ENCODE results near the gene GRK5.
"Not testable (repeated sequence)": the region's sequence is repeated elsewhere in the genome, so short reads cannot be mapped to it uniquely, and the experiment has no call there.

Gene GRK5

DNA sequence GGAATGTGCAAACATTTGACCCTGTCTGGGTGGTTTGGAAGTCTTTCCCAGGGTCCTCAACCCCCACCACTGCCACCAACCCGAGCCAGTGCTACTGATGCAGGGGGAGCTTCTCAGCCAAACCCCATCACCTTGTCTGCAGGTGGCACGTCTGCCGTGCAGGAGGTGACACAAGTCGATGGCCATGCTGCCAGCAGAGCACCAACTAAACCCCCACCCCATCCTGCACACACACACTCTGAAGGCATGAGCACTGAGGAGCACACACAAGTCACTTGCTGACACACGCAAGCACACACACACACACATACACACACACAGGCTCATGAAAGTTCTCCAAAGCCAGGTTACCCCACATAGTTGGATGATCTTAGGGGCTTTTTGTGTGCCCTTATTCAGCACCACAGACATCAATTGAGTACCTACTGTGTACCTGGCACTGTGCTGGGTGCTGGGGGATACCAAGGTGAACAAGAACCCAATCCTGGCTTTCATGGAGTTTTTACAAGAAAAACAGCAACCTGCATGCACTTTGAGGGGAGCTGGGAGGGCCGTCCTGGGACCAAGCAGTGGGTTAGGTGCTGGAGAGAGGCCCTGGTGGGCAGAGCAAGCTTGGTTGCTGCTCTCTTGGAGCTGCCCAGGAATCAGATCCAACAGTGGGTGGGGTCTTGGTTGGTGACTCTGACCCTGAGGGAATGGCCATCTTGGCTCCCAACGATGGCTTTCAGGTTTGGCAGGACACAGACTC lies 216.3 kb downstream of the GRK5 start:
- H3K4me3 ChIP-seq (ENCODE audit: low read length) = no peak overlapping the region
- H3K36me3 ChIP-seq (ENCODE audit: control insufficient read depth, insufficient read depth, low read length, severe bottlenecking) = peaks cover 27% of the 10 kb centered on the region
- no peaks in the 10 kb centered on the region for H3K9me3 ChIP-seq (ENCODE audit: control insufficient read depth, low read length)
- no peaks in the 10 kb centered on the region for H3K27me3 ChIP-seq (replicated peaks; ENCODE audit: control insufficient read depth, insufficient read depth, low read length)
- peaks cover 7% of the 10 kb centered on the region for H3K4me1 ChIP-seq (ENCODE audit: control insufficient read depth, insufficient read depth, low read length)
- H3K9ac ChIP-seq (ENCODE audit: low read length) = no peak overlapping the region
- no peak for DNase-seq (ENCODE audit: low read depth)

DNA sequence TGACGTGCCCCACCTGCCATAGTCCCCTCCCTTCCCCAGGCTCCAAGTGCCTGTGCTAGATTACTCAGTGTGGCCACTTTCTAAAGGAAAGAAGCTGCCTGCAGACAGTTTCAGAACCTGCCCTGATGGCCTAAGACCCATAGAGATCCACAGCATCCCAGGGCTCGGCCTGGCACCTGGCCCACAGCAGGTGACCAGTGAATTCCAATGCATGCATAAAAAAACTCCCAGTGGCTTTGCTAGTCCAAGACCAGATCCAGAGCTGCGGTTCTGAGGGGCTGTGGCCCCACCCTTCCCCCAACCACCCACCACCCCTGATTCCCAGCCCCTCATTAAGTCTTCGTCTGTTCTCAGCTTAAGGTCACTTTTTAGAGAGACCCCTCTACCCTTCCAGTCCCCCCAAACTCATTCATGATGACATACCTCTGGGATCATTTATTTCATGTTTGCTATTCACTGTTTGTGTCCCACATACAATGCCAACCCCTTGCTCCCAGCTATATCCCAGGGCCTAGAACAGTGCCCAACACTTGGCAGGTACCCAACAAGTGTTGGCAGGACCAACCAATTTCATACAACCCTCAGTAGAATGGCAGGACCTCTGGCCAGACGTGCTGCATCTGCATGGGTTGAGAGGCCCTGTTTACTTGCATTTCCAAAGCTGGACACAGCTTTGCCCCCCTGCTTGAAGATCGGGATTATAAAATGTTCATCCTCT lies 217.0 kb downstream of the GRK5 start:
- Histone ChIP-seq H3K9me3 (ENCODE audit: control insufficient read depth, low read length) (no peaks in the 10 kb centered on the region), H3K4me3 (ENCODE audit: low read length) (no peak overlapping the region), H3K27me3 (replicated peaks; ENCODE audit: control insufficient read depth, insufficient read depth, low read length) (no peaks in the 10 kb centered on the region), H3K9ac (ENCODE audit: low read length) (no peak overlapping the region), H3K36me3 (ENCODE audit: control insufficient read depth, insufficient read depth, low read length, severe bottlenecking) (peaks cover 27% of the 10 kb centered on the region), H3K4me1 (ENCODE audit: control insufficient read depth, insufficient read depth, low read length) (peaks cover 7% of the 10 kb centered on the region)
- no peak for DNase-seq (ENCODE audit: low read depth)

DNA sequence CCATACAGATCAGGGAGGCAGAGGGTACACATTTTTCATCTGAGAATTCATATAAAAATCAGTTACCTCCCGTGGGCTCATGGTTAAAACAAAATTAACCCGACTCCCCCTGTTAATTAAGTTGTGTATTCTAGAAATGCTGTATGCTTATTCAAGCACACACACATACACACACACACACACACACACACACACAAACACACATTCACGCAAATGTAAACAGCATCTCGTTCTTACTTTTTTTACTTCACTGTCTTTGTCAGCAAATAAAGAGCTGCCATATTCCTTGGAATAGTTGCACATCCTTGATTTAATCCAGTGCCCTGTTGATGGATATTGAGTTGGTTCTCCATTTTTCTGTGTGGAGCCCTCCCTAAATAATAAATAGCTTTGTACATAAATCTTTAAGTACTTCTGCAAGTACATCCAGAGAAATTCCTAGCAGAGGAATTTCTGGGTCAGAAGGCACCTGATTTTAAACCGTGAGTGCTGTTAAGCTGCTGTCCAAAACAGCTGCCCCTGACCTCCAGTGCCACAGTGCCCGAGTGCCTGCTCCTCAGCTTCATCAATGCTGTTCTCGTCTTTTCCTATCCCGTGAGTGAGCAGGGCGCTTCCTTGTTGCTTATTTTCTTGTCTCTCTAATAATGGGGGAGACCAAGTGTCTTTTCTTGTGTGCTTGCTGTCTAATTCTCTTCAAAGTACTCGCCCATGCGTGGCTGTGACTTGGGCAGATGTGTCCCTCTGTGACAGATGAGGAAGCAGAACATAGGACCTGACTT lies 217.9 kb downstream of the GRK5 start:
- DNase-seq (ENCODE audit: low read depth) = no peak
- no peaks in the 10 kb centered on the region for H3K27me3 ChIP-seq (replicated peaks; ENCODE audit: control insufficient read depth, insufficient read depth, low read length)
- H3K4me1 ChIP-seq (ENCODE audit: control insufficient read depth, insufficient read depth, low read length) = peaks cover 7% of the 10 kb centered on the region
- H3K36me3 ChIP-seq (ENCODE audit: control insufficient read depth, insufficient read depth, low read length, severe bottlenecking) = peaks cover 27% of the 10 kb centered on the region
- no peak overlapping the region for H3K4me3 ChIP-seq (ENCODE audit: low read length)
- no peaks in the 10 kb centered on the region for H3K9me3 ChIP-seq (ENCODE audit: control insufficient read depth, low read length)
- H3K9ac ChIP-seq (ENCODE audit: low read length) = no peak overlapping the region

DNA sequence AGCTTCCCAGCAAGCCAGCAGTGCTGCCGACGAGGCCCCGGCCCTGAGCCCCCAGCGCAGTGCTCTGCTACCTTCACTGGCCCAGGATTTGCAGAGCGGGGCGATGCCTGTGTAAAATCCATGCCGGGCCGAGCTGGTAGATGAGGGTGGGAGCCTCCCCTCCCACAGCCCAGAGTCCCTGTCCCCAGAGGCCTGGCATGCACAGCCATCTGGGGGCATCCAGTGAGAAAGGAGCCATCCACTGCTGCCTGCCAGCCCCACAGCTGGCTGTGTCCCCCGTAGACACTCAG lies 218.5 kb downstream of the GRK5 start:
- H3K4me1 ChIP-seq (ENCODE audit: control insufficient read depth, insufficient read depth, low read length) = peaks cover 7% of the 10 kb centered on the region
- no peak overlapping the region for H3K9ac ChIP-seq (ENCODE audit: low read length)
- peaks cover 27% of the 10 kb centered on the region for H3K36me3 ChIP-seq (ENCODE audit: control insufficient read depth, insufficient read depth, low read length, severe bottlenecking)
- no peak overlapping the region for H3K4me3 ChIP-seq (ENCODE audit: low read length)
- no peaks in the 10 kb centered on the region for H3K27me3 ChIP-seq (replicated peaks; ENCODE audit: control insufficient read depth, insufficient read depth, low read length)
- DNase-seq (ENCODE audit: low read depth) = no peak
- H3K9me3 ChIP-seq (ENCODE audit: control insufficient read depth, low read length) = no peaks in the 10 kb centered on the region

DNA sequence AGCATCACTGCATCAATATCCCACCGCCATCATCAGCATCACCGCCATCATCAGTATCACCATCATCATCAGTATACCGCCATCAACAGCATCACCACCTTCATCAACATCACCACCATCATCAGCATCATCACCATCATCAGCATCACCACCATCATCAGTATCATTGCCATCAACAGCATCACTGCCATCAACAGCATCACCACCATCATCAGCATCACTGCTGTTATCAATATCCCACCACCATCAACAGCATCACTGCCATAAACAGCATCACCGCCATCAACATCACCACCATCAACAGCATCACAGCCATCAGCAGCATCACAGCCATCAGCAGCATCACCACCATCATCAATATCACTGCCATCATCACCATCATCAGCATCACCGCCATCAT lies 219.3 kb downstream of the GRK5 start:
- Histone ChIP-seq H3K36me3 (ENCODE audit: control insufficient read depth, insufficient read depth, low read length, severe bottlenecking) (peaks cover 31% of the 10 kb centered on the region), H3K9ac (ENCODE audit: low read length) (no peak overlapping the region), H3K27me3 (replicated peaks; ENCODE audit: control insufficient read depth, insufficient read depth, low read length) (no peaks in the 10 kb centered on the region), H3K9me3 (ENCODE audit: control insufficient read depth, low read length) (no peaks in the 10 kb centered on the region), H3K4me1 (ENCODE audit: control insufficient read depth, insufficient read depth, low read length) (peaks cover 1% of the 10 kb centered on the region), H3K4me3 (ENCODE audit: low read length) (no peak overlapping the region)
- no peak for DNase-seq (ENCODE audit: low read depth)

DNA sequence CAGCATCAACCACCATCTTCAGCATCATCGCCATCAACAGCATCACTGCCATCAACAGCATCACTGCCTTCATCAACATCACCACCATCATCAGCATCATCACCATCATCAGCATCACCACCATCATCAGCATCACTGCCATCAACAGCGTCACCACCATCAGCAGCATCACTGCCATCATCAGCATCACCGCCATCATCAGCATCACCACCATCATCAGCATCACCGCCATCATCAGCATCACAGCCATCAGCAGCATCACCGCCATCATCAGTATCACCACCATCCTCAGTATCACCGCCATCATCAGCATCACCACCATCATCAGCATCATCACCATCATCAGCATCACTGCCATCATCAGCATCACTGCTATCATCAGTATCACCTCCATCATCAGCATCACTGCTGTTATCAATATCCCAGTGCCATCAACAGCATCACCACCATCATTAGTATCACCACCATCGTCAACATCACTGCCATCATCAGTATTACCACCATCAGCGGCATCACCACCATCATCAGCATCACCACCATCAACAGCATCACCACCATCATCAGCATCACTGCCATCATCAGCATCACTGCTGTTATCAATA lies 220.0 kb downstream of the GRK5 start:
- peaks cover 33% of the 10 kb centered on the region for H3K36me3 ChIP-seq (ENCODE audit: control insufficient read depth, insufficient read depth, low read length, severe bottlenecking)
- no peak for DNase-seq (ENCODE audit: low read depth)
- no peaks in the 10 kb centered on the region for H3K9me3 ChIP-seq (ENCODE audit: control insufficient read depth, low read length)
- H3K27me3 ChIP-seq (replicated peaks; ENCODE audit: control insufficient read depth, insufficient read depth, low read length) = no peaks in the 10 kb centered on the region
- H3K4me1 ChIP-seq (ENCODE audit: control insufficient read depth, insufficient read depth, low read length) = no peaks in the 10 kb centered on the region
- no peak overlapping the region for H3K4me3 ChIP-seq (ENCODE audit: low read length)
- no peak overlapping the region for H3K9ac ChIP-seq (ENCODE audit: low read length)

DNA sequence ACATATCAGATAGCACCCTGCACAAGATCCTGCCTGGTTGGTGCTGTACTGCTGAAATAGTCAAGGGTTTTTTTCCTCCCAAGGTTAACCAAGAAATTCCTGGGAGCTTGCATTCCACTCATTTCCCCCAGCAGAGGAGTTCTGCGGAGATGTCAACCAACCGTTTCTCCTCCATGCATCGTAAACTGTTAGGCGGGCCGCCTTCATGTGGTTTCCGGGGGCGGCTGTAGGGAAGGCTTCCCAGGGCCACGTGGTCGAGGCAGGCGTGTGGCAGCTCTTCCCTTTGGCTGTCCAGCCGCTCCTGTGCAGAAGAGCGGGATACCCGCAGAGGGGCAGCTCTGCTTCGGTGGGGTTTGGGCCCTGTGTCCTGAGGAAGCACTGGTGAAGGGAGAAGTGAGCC lies 221.4 kb downstream of the GRK5 start:
- no peaks in the 10 kb centered on the region for H3K4me1 ChIP-seq (ENCODE audit: control insufficient read depth, insufficient read depth, low read length)
- H3K9me3 ChIP-seq (ENCODE audit: control insufficient read depth, low read length) = no peaks in the 10 kb centered on the region
- H3K9ac ChIP-seq (ENCODE audit: low read length) = no peak overlapping the region
- H3K27me3 ChIP-seq (replicated peaks; ENCODE audit: control insufficient read depth, insufficient read depth, low read length) = no peaks in the 10 kb centered on the region
- no peak for DNase-seq (ENCODE audit: low read depth)
- peaks cover 29% of the 10 kb centered on the region for H3K36me3 ChIP-seq (ENCODE audit: control insufficient read depth, insufficient read depth, low read length, severe bottlenecking)
- H3K4me3 ChIP-seq (ENCODE audit: low read length) = no peak overlapping the region

DNA sequence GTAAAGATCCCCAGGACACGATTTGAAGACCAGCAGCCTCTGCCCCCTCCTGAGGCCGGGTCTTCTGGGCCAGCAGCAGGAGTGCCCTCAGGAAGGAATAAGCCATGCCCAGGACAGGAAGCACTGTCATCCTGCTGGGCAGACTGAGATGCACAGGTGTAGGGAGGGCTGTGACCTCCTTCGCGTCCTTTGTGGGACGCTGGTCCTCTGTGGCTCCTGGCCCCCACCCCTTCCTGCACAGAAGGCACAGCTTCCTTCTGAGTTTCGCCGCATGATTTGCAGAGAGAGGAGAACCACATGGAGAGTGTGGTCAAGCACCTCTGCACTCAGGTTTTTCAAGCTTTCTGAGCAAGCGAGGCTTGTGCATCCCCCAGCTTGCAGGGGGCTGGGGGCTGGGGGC lies 222.4 kb downstream of the GRK5 start:
- no peak overlapping the region for H3K4me3 ChIP-seq (ENCODE audit: low read length)
- DNase-seq (ENCODE audit: low read depth) = no peak
- no peaks in the 10 kb centered on the region for H3K4me1 ChIP-seq (ENCODE audit: control insufficient read depth, insufficient read depth, low read length)
- H3K27me3 ChIP-seq (replicated peaks; ENCODE audit: control insufficient read depth, insufficient read depth, low read length) = no peaks in the 10 kb centered on the region
- H3K36me3 ChIP-seq (ENCODE audit: control insufficient read depth, insufficient read depth, low read length, severe bottlenecking) = peaks cover 28% of the 10 kb centered on the region
- no peaks in the 10 kb centered on the region for H3K9me3 ChIP-seq (ENCODE audit: control insufficient read depth, low read length)
- H3K9ac ChIP-seq (ENCODE audit: low read length) = no peak overlapping the region

DNA sequence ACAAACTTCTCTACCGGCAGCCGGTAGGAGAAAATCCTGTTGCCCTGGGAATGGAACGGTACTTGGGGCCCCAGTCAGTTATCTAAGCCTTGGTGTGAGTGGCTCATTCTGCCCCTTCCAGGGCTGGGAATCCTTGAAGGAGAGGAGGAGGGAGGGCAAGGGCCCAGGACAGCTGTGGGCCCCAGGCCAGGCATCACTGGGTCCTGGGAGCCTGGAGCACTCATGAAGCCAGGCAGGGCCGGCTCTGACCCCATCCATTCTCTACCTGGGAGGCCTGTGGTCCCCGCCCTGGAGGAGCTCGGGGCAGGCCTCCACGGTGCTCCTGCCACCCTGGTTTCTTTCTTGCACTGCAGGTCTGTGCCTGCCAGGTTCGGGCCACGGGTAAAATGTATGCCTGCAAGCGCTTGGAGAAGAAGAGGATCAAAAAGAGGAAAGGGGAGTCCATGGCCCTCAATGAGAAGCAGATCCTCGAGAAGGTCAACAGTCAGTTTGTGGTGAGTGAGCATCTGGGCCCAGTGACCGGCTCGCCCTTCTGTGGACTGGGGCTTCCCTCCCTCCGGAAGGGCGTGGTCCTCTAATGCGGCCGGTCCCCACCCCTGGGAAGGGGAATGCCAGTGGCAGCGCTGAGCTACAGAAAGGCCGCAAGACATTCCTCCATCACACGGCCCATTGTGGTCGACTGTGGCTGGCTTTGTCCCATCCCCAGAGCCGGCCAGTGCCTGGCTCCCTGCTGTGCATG lies 223.8 kb downstream of the GRK5 start:
- no peaks in the 10 kb centered on the region for H3K9me3 ChIP-seq (ENCODE audit: control insufficient read depth, low read length)
- no peaks in the 10 kb centered on the region for H3K4me1 ChIP-seq (ENCODE audit: control insufficient read depth, insufficient read depth, low read length)
- H3K9ac ChIP-seq (ENCODE audit: low read length) = no peak overlapping the region
- peaks cover 28% of the 10 kb centered on the region for H3K36me3 ChIP-seq (ENCODE audit: control insufficient read depth, insufficient read depth, low read length, severe bottlenecking)
- H3K4me3 ChIP-seq (ENCODE audit: low read length) = no peak overlapping the region
- H3K27me3 ChIP-seq (replicated peaks; ENCODE audit: control insufficient read depth, insufficient read depth, low read length) = no peaks in the 10 kb centered on the region
- no peak for DNase-seq (ENCODE audit: low read depth)

DNA sequence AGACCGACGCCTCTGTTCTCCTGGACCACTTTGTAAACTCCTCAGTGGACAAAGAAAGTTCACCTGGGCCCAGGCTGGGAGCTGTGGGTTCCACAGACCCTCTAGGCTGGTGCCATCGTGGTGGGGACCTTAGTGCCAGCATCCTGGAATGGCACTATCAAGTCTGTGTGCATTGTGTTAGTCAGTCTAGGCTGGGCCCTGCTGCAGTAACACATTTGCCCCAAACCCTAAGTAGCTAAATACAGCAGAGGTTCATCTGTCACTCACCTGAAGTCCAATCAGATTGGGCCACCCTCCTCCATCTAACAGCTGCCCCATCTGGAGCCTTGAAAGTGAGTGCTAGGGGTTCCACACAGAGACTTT lies 224.4 kb downstream of the GRK5 start:
- DNase-seq (ENCODE audit: low read depth) = no peak
- Histone ChIP-seq H3K4me3 (ENCODE audit: low read length) (no peak overlapping the region), H3K27me3 (replicated peaks; ENCODE audit: control insufficient read depth, insufficient read depth, low read length) (no peaks in the 10 kb centered on the region), H3K9me3 (ENCODE audit: control insufficient read depth, low read length) (no peaks in the 10 kb centered on the region), H3K4me1 (ENCODE audit: control insufficient read depth, insufficient read depth, low read length) (no peaks in the 10 kb centered on the region), H3K9ac (ENCODE audit: low read length) (no peak overlapping the region), H3K36me3 (ENCODE audit: control insufficient read depth, insufficient read depth, low read length, severe bottlenecking) (peaks cover 23% of the 10 kb centered on the region)

DNA sequence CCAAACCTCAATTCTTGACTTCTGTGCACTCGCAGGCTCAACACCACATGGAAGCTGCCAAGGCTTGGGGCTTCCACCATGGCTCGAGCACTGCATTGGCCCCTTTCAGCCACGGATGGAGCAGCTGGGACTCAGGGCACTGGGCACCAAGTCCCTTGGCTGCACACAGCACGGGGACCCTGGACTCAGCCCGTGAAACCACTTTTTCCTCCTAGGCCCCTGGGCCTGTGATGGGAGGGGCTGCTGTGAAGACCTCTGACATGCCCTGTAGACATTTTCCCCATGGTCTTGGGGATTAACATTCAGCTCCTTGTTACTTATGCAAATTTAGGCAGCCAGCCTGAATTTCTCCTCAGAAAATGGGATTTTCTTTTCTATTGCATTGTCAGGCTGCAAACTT lies 227.6 kb downstream of the GRK5 start:
- H3K9ac ChIP-seq (ENCODE audit: low read length); H3K4me3 ChIP-seq (ENCODE audit: low read length); H3K9me3 ChIP-seq (ENCODE audit: control insufficient read depth, low read length); H3K36me3 ChIP-seq (ENCODE audit: control insufficient read depth, insufficient read depth, low read length, severe bottlenecking); H3K27me3 ChIP-seq (replicated peaks; ENCODE audit: control insufficient read depth, insufficient read depth, low read length); DNase-seq (ENCODE audit: low read depth); H3K4me1 ChIP-seq (ENCODE audit: control insufficient read depth, insufficient read depth, low read length): not testable (repeated sequence)

Measured in adipocyte (in vitro differentiated cells).